Measurements from ENCODE around the gene CARS2. TPM values are rescaled to one million over a fixed set of nuclear protein-coding genes. Genes with fewer than 3 reads are reported as not detected.

CARS2 gene
- total and polyA plus RNA-seq, 2 of the 8 experiments (the other 6 are each of a cell fraction or from before 2014, with no cell fraction given): 47.7 to 55.9 TPM

DNA sequence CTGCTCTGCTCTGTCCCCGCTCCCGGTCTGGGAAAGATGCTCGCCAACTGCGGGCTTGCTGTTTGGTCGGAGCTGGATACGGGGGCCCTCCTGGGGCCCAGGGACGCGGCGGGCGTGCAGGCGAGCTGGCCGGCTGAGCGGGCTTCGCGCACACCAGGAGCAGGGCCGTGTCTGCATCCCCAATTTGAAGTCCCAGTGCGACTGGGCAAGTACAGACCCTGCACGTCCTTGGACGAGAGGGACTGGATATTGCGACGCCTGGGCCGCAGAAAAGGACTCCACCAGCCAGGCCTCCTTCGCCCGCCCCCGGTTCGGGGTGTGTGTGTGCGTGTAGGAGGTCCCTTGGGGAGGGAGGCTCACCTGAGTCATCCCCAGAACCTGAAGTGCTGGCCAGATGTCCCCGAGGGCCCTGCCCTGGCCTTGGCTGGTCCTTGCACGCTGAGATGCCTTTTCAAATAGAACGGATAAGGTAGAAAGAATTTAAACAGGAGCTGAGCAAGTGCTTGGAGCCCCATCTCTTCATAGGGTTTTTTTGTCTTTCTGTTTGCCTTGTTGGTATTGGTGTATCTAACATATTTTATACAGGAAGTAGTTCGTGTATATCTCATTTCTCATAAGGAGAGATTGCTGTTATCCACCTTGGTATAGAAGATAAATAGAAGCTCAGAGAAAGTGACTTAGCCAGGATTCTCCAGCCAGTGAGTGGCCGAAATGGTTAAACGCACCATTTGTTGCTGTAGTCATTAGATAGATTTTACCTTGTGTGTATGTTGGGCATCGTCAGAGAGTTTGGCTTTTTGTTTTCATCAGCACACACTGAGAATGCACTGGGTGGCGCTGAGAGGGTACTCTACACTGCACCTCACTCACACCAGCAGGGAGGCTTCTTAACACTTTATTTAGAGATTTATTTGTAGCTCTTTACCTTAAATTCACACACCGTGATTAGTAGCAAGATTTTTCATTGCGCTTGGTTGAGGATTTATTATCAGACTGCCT lies 89.5 kb downstream of the CARS2 start (continued):
- no peak for TF ChIP-seq NANOG (IDR thresholded peaks at IDR 0.05; ENCODE audit: insufficient read depth, low read depth, low read length, poor library complexity, severe bottlenecking)
- TF ChIP-seq SRF (IDR thresholded peaks at IDR 0.05; ENCODE audit: low read depth, low read length): no peak
- no peak for TF ChIP-seq RFX5 (IDR thresholded peaks at IDR 0.05; ENCODE audit: borderline replicate concordance, low read depth, low read length)
- TF ChIP-seq EGR1 (IDR thresholded peaks at IDR 0.05; ENCODE audit: borderline replicate concordance, low read depth, low read length): no peak
- TF ChIP-seq TAF1 (IDR thresholded peaks at IDR 0.05; ENCODE audit: low read depth, low read length): no peak
- TF ChIP-seq SP4 (IDR thresholded peaks at IDR 0.05; ENCODE audit: low read length): no peak
- TF ChIP-seq CHD1 (IDR thresholded peaks at IDR 0.05; ENCODE audit: low read depth, low read length): no peak
- peak; percentile 18; the same call in 1 of the 2 replicates for TF ChIP-seq GABPA (IDR thresholded peaks at IDR 0.05; ENCODE audit: borderline replicate concordance, insufficient read depth, low read length)
- TF ChIP-seq KDM4A (IDR thresholded peaks at IDR 0.05; ENCODE audit: low read depth, low read length, severe bottlenecking): peak; percentile 14
- no peak for TF ChIP-seq KDM1A (IDR thresholded peaks at IDR 0.05; ENCODE audit: borderline replicate concordance, low read length)
- TF ChIP-seq, protein P1, sequence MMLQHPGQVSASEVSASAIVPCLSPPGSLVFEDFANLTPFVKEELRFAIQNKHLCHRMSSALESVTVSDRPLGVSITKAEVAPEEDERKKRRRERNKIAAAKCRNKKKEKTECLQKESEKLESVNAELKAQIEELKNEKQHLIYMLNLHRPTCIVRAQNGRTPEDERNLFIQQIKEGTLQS (IDR thresholded peaks at IDR 0.05; ENCODE audit: insufficient read depth, low read depth, low read length): no peak
- TF ChIP-seq POLR2A (IDR thresholded peaks at IDR 0.05; ENCODE audit: control extremely low read depth in 1 of 2, low read depth in 2 of 2, low read length in 2 of 2): no peak
- TF ChIP-seq, protein P2, sequence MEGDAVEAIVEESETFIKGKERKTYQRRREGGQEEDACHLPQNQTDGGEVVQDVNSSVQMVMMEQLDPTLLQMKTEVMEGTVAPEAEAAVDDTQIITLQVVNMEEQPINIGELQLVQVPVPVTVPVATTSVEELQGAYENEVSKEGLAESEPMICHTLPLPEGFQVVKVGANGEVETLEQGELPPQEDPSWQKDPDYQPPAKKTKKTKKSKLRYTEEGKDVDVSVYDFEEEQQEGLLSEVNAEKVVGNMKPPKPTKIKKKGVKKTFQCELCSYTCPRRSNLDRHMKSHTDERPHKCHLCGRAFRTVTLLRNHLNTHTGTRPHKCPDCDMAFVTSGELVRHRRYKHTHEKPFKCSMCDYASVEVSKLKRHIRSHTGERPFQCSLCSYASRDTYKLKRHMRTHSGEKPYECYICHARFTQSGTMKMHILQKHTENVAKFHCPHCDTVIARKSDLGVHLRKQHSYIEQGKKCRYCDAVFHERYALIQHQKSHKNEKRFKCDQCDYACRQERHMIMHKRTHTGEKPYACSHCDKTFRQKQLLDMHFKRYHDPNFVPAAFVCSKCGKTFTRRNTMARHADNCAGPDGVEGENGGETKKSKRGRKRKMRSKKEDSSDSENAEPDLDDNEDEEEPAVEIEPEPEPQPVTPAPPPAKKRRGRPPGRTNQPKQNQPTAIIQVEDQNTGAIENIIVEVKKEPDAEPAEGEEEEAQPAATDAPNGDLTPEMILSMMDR (IDR thresholded peaks at IDR 0.05; ENCODE audit: control extremely low read depth in 1 of 3, insufficient read depth in 1 of 3, low read depth in 1 of 3, low read length in 3 of 3): peak in 1 of 3 experiments; percentile 12; a peak in 1 of 4 replicates
- TF ChIP-seq GTF2F1 (IDR thresholded peaks at IDR 0.05; ENCODE audit: borderline replicate concordance, low read depth, low read length): no peak
- no peak for TF ChIP-seq SAP30 (IDR thresholded peaks at IDR 0.05; ENCODE audit: insufficient read depth, insufficient replicate concordance, low read length)
- no peak for TF ChIP-seq POU5F1 (IDR thresholded peaks at IDR 0.05; ENCODE audit: low read depth, low read length)
- no peak for TF ChIP-seq CHD2 (IDR thresholded peaks at IDR 0.05; ENCODE audit: low read length)
- no peak for TF ChIP-seq BCL11A (IDR thresholded peaks at IDR 0.05; ENCODE audit: low read depth in 2 of 2, low read length in 2 of 2)
- TF ChIP-seq BRCA1 (IDR thresholded peaks at IDR 0.05; ENCODE audit: low read depth, low read length): no peak
- TF ChIP-seq, protein P3, sequence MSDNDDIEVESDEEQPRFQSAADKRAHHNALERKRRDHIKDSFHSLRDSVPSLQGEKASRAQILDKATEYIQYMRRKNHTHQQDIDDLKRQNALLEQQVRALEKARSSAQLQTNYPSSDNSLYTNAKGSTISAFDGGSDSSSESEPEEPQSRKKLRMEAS (IDR thresholded peaks at IDR 0.05): peak; percentile 25; the same call in 1 of the 2 replicates

Measured in H1 (cell line).